H1 (cell line): ENCODE measurements around the gene UTS2R. TPM values are rescaled to one million over a fixed set of nuclear protein-coding genes. Genes with fewer than 3 reads are reported as not detected.

Source experiments
- ATF3 ChIP-seq: IDR thresholded peaks from 2 replicates; pipeline ENCODE4 v1.6.1; 2011; ENCODE audit warnings: low read depth, mild to moderate bottlenecking, low read length; ENCODE audit not compliant: insufficient read depth
- CHD7 ChIP-seq: fragments of 300-600 bp; sonication (generic); IDR thresholded peaks from 2 replicates; pipeline ENCODE4 v1.7.1; 2012; ENCODE audit warnings: low read length, moderate library complexity, mild to moderate bottlenecking, inconsistent platforms; ENCODE audit not compliant: insufficient replicate concordance
- CREB1 ChIP-seq: IDR thresholded peaks from 2 replicates; pipeline ENCODE4 v1.6.1; 2012; ENCODE audit warnings: inconsistent platforms
- RBBP5 ChIP-seq: IDR thresholded peaks from 2 replicates; pipeline ENCODE4 v1.7.1; 2012; ENCODE audit warnings: low read depth, mild to moderate bottlenecking, inconsistent platforms, low read length, moderate library complexity, borderline replicate concordance
- SIX5 ChIP-seq: IDR thresholded peaks from 2 replicates; pipeline ENCODE4 v1.6.1; 2011; ENCODE audit warnings: mild to moderate bottlenecking, low read depth, low read length
- SP2 ChIP-seq: IDR thresholded peaks from 2 replicates; pipeline ENCODE4 v1.6.1; 2012; ENCODE audit warnings: mild to moderate bottlenecking, low read length, inconsistent platforms
- TCF12 ChIP-seq: IDR thresholded peaks from 2 replicates; pipeline ENCODE4 v1.6.1; 2011; ENCODE audit warnings: low read depth, mild to moderate bottlenecking, low read length
- YY1 ChIP-seq: IDR thresholded peaks from 2 replicates; pipeline ENCODE4 v1.6.1; 2011; ENCODE audit warnings: low read depth, mild to moderate bottlenecking, low read length
- ZNF274 ChIP-seq: IDR thresholded peaks from 2 replicates; pipeline ENCODE4 v1.7.0; 2012; ENCODE audit warnings: low read length, borderline replicate concordance; ENCODE audit errors: extremely low read depth
- polyA plus RNA-seq, 7 experiments: library from polyadenylated mRNA; depleted of rRNA in 3 of 7; stranded (reverse) in 5 of 7; unstranded in 2 of 7; fragments of >200 nt in 5 of 7; fragments of 200-250 nt in 2 of 7; gene quantifications; 1 replicate in 5 of 7; 2 replicates in 1 of 7; 4 replicates in 1 of 7; pipeline versions ENCODE4 v1.2.1 to v1.2.3, GENCODE V29; 2011 to 2013; ENCODE audit warnings: missing spikeins in 2 of 7, mixed read lengths in 2 of 7
- total RNA-seq: library from RNA; stranded (reverse); fragmentation: NEBNext Ultra II Directional; extraction: Animal tissue kit (Norgen Biotek cat#: 25700); gene quantifications from 2 replicates; pipeline ENCODE4 v1.2.1, GENCODE V29; 2021

The UTS2R gene
- total and polyA plus RNA-seq, 2 of the 8 experiments (the other 6 are each of a cell fraction or from before 2014, with no cell fraction given), result 0.27 TPM; not detected in 1

DNA sequence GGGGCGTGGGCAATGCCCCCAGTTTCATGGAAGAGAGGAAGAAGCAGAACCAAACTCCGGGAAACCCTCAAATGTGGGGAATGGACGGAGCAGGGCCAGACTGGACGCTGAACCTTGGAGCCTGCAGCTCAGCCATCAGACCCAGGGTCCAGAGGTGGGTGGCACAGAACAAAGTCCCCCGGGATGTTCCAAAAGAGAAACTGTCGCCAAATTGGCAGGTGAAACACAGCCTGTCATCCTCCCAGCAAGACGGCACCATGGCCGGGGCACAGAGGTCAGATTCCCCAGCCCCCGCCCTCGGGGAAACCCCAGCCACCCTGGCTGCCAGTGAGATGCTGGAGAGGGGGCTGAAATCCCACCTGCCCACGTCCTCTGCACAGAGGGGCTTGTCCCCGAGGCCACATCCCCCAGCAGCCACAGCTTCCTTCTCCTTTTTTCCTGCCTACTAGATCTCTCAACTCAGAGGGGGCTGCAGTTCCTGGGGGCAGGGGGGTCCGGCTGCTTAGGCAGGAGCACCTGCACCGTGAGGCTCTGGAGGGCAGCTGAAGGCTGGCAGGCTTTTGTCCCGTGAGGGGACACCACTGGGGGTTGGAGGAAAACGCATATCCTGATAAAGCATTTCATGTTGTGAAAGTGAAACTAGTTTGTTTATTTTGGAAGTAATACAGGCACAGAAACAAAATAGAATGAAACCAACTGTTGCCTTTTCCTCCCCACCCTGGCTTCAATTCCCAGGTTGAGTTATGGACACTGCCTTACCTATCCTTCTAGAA is 36.8 kb upstream of the UTS2R start (continued):
- TF ChIP-seq CHD7 (no peak), TCF12 (no peak), ATF3 (no peak), SIX5 (no peak), ZNF274 (no peak), YY1 (no peak), RBBP5 (no peak), CREB1 (no peak), SP2 (no peak)
